SK-N-SH treated with all-trans-retinoic acid at 6 μM for 48 hours (cell line): ENCODE results near the gene CDH4.

Experiments used
- ATAC-seq: fragments of 200-7000 bp; cut with Tn5 transposase; 3 replicates; pipeline ENCODE4 v1.9.1; 2020; ENCODE audit warnings: mild to moderate bottlenecking, moderate library complexity
- CSDC2 ChIP-seq: fragments of 250-450 bp; sonication (Bioruptor Pico); IDR thresholded peaks from 2 replicates; pipeline ENCODE4 v1.5.0; 2020; ENCODE audit warnings: mild to moderate bottlenecking, moderate library complexity
- ESRRG ChIP-seq: fragments of 250-450 bp; sonication (Bioruptor Pico); IDR thresholded peaks from 2 replicates; pipeline ENCODE4 v1.6.1; 2021; ENCODE audit warnings: mild to moderate bottlenecking
- GLIS3 ChIP-seq: fragments of 250-450 bp; sonication (Bioruptor Pico); IDR thresholded peaks from 2 replicates; pipeline ENCODE4 v1.5.0; 2020; ENCODE audit warnings: mild to moderate bottlenecking, moderate library complexity
- ISL1 ChIP-seq: fragments of 250-450 bp; sonication (Bioruptor Pico); IDR thresholded peaks from 2 replicates; pipeline ENCODE4 v2.1.2; 2022; ENCODE audit warnings: mild to moderate bottlenecking, moderate library complexity
- PATZ1 ChIP-seq: fragments of 250-450 bp; sonication (Bioruptor Pico); IDR thresholded peaks from 2 replicates; pipeline ENCODE4 v1.8.0; 2020; ENCODE audit warnings: mild to moderate bottlenecking, moderate library complexity, borderline replicate concordance
- PPARA ChIP-seq: fragments of 250-450 bp; sonication (Bioruptor Pico); IDR thresholded peaks from 2 replicates; pipeline ENCODE4 v1.5.0; 2020; ENCODE audit warnings: mild to moderate bottlenecking, borderline replicate concordance
- RARB ChIP-seq: fragments of 250-450 bp; sonication (Bioruptor Pico); IDR thresholded peaks from 2 replicates; pipeline ENCODE4 v1.8.0; 2021; ENCODE audit warnings: mild to moderate bottlenecking, moderate library complexity
- TCF4 ChIP-seq: fragments of 250-450 bp; sonication (Bioruptor Pico); IDR thresholded peaks from 2 replicates; pipeline ENCODE4 v1.8.0; 2021; ENCODE audit warnings: mild to moderate bottlenecking, moderate library complexity, borderline replicate concordance
- TSHZ2 ChIP-seq: fragments of 250-450 bp; sonication (Bioruptor Pico); IDR thresholded peaks from 2 replicates; pipeline ENCODE4 v1.5.0; 2020; ENCODE audit warnings: mild to moderate bottlenecking, moderate library complexity
- ZFP3 ChIP-seq: fragments of 250-450 bp; sonication (Bioruptor Pico); IDR thresholded peaks from 2 replicates; pipeline ENCODE4 v1.5.0; 2020; ENCODE audit warnings: mild to moderate bottlenecking, moderate library complexity
- ZFP30 ChIP-seq: fragments of 450-650 bp; formaldehyde crosslinking; IDR thresholded peaks from 2 replicates; pipeline ENCODE4 v1.5.0; 2022; ENCODE audit warnings: mild to moderate bottlenecking, moderate library complexity
- ZNF8 ChIP-seq: fragments of 450-650 bp; formaldehyde crosslinking; IDR thresholded peaks from 2 replicates; pipeline ENCODE4 v1.5.0; 2020; ENCODE audit warnings: mild to moderate bottlenecking, moderate library complexity
- TF ChIP-seq, protein P1 (sequence below): fragments of 250-450 bp; sonication (Bioruptor Pico); IDR thresholded peaks from 2 replicates; pipeline ENCODE4 v1.5.1; 2021; ENCODE audit warnings: mild to moderate bottlenecking, moderate library complexity
- TF ChIP-seq, protein P2 (sequence below): fragments of 250-450 bp; sonication (Bioruptor Pico); IDR thresholded peaks from 2 replicates; pipeline ENCODE4 v1.8.0; 2021; ENCODE audit warnings: low read depth, mild to moderate bottlenecking, moderate library complexity, borderline replicate concordance

The CDH4 gene

DNA sequence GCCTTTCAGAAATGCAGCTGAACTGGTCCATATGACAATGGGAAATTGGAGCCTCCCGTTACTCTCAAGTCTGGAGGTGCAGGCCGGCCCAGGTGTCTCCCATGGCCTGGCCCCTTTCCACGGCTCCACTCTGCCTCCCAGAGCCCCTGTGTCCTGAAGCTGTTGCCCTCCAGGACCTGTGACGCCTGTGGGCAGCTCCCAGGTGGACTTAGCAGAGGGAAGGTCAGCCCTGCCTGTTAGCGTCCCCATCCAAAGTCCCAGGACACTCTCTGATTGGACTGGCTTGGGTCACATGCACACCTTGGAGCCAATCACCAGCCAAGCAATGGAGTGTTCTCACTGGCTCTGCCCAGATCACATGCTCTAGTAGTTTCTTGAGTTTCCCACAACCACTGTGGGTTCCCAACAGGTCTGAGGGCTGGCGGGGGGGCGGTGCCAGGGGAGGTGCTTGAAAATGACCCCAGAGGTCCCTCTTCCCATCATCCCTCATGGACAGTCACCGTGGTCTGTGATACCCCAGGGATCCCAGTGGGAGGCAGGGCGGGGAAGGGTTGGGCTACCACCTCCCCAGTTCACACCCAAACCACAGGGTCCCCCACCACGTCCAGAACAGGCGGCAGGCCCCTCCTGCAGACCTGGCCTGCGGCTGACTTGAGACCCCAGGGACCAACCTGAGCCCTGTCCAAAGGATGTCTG is 678.1 kb downstream of the CDH4 start (continued):
- TF ChIP-seq PATZ1 (CRISPR knock-in tag) (no peak), RARB (CRISPR knock-in tag) (no peak), ZFP3 (CRISPR knock-in tag) (no peak), GLIS3 (CRISPR knock-in tag) (no peak), ZNF8 (no peak)
- TF ChIP-seq, protein P1, sequence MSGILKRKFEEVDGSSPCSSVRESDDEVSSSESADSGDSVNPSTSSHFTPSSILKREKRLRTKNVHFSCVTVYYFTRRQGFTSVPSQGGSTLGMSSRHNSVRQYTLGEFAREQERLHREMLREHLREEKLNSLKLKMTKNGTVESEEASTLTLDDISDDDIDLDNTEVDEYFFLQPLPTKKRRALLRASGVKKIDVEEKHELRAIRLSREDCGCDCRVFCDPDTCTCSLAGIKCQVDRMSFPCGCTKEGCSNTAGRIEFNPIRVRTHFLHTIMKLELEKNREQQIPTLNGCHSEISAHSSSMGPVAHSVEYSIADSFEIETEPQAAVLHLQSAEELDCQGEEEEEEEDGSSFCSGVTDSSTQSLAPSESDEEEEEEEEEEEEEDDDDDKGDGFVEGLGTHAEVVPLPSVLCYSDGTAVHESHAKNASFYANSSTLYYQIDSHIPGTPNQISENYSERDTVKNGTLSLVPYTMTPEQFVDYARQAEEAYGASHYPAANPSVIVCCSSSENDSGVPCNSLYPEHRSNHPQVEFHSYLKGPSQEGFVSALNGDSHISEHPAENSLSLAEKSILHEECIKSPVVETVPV (CRISPR knock-in tag), result no peak
- TF ChIP-seq, protein P2, sequence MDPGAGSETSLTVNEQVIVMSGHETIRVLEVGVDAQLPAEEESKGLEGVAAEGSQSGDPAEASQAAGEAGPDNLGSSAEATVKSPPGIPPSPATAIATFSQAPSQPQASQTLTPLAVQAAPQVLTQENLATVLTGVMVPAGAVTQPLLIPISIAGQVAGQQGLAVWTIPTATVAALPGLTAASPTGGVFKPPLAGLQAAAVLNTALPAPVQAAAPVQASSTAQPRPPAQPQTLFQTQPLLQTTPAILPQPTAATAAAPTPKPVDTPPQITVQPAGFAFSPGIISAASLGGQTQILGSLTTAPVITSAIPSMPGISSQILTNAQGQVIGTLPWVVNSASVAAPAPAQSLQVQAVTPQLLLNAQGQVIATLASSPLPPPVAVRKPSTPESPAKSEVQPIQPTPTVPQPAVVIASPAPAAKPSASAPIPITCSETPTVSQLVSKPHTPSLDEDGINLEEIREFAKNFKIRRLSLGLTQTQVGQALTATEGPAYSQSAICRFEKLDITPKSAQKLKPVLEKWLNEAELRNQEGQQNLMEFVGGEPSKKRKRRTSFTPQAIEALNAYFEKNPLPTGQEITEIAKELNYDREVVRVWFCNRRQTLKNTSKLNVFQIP (CRISPR knock-in tag), result no peak

DNA sequence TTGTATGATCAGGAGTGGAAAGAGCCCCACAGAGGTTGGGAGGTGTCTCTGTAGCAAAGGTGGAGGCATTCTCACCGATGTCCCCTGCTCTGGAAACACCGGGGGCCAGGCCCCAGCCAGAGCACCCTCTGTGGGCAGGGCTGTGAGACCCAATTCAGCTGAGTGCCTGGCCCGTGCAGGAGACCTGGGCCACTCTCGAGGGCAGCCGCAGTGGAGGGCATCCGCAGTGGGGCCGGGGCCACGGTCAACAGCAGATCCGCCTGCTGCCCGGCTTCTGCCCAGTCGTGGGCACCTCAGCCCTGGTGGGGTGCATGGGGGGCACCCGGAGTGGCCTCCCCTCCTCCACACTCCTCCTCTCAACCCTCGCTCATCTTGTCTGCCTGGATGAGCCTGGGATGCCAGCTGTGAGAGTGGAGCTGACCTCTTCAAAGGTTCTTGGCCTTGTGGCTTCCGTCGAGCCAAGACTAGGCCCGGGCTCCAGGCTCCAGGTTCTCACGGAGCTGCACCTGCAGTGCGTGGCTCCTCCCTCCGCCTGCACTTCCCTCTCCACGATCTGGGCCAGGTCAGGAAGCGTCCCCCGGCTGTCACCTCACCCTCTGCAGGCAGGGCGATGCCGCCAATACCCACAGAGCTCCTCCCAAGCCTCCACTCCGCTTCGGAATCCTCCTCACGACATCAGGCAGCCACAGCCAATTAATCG is 678.9 kb downstream of the CDH4 start:
- no peak for TF ChIP-seq PPARA
- TF ChIP-seq ESRRG (CRISPR knock-in tag), result no peak
- no peak for TF ChIP-seq TCF4 (CRISPR knock-in tag)
- no peak for ATAC-seq

DNA sequence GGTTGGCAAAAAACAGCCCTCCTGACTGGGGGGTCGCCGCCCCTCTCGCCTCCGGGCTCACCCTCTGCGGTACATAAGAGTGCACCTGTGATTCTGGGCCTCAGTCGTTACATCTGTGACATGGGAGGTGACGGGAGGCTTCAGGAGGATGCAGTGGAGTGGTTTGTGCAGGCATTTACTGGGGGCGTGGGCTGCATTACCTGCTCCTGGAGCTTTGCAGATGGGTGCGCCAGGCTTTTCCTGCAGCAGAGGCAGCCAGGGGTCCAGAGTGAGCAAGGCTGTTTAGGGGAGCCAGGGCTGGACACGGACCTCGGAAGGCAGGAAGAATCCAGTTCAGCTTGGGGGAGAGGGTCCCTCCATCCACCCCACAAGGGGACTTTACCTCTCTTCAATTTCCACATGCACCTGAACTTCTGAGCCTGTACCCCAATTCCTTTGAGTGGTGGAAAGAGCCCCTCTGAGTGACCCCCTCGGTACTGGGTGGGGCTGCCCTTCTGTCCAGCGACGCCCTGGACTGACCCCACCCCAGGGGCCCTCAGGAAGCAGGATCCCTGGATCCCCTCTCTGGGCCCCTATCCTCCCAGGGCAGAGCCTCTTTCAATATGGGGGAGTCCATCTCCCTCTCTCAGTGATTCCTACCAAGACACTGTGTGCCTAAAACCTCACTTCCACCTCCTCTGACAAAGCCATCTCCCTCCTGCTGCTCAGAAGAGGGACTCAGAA is 679.6 kb downstream of the CDH4 start:
- TF ChIP-seq GLIS3 (CRISPR knock-in tag) (no peak), PATZ1 (CRISPR knock-in tag) (no peak), CSDC2 (CRISPR knock-in tag) (no peak)
- no peak for ATAC-seq

DNA sequence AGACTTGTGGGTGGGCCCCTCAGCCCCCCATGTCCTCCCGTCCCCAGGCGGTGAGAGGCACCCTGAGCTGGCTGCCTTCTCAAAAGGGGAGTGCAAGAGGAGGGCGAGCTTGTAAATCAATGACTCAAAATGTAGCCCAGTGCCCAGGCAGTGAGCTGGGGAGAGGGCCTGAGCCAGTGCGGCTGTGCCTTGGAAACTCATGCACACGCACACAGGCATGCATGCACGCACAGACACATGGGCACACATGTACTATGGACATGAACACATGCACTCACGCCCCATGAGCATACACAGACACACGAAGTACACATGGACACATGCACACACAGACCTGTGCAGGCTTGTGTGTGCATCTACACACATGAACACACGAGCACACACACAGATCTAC is 680.1 kb downstream of the CDH4 start:
- no peak for TF ChIP-seq ZFP30 (CRISPR knock-in tag)
- TF ChIP-seq ISL1 (CRISPR knock-in tag), result no peak
- TF ChIP-seq, protein P2 (CRISPR knock-in tag), result no peak
- no peak for TF ChIP-seq TSHZ2 (CRISPR knock-in tag)
- ATAC-seq, result no peak
